ENCODE measurements around the gene MCTP1.

DNA sequence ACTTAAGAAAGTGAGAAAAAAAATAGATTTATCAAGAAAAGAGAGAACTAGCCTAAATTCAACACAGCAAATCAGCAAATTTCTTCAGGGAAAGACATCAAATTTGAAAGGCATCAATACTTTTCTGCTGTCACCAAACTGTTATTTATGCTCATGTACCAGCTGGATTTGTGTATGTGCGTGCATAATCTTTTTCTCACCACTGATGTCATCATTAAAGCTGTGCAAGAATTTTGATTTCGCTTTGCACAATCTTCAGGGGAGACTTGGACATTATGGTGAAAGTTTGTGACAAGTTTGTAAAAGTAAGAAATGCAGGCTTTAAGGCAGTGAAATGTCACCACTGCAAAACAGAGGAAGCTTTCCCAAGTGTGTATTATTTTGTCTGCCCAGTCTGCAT lies 451.0 kb downstream of the MCTP1 start:
- TF ChIP-seq, protein P1, sequence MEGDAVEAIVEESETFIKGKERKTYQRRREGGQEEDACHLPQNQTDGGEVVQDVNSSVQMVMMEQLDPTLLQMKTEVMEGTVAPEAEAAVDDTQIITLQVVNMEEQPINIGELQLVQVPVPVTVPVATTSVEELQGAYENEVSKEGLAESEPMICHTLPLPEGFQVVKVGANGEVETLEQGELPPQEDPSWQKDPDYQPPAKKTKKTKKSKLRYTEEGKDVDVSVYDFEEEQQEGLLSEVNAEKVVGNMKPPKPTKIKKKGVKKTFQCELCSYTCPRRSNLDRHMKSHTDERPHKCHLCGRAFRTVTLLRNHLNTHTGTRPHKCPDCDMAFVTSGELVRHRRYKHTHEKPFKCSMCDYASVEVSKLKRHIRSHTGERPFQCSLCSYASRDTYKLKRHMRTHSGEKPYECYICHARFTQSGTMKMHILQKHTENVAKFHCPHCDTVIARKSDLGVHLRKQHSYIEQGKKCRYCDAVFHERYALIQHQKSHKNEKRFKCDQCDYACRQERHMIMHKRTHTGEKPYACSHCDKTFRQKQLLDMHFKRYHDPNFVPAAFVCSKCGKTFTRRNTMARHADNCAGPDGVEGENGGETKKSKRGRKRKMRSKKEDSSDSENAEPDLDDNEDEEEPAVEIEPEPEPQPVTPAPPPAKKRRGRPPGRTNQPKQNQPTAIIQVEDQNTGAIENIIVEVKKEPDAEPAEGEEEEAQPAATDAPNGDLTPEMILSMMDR (IDR thresholded peaks at IDR 0.05; ENCODE audit: low read depth, low read length, poor library complexity, severe bottlenecking): no peak
- TF ChIP-seq EZH2phosphoT487 (IDR thresholded peaks at IDR 0.05; ENCODE audit: borderline replicate concordance, low read length): no peak
